Central memory CD4-positive, alpha-beta T cell (primary cell): Measurements from ENCODE around the gene IREB2.
"Not testable (repeated sequence)": the region's sequence is repeated elsewhere in the genome, so short reads cannot be mapped to it uniquely, and the experiment has no call there.

Experiments used
- DNase-seq: peaks from one replicate; pipeline ENCODE4 v3.0.0; 2022

Gene IREB2

DNA sequence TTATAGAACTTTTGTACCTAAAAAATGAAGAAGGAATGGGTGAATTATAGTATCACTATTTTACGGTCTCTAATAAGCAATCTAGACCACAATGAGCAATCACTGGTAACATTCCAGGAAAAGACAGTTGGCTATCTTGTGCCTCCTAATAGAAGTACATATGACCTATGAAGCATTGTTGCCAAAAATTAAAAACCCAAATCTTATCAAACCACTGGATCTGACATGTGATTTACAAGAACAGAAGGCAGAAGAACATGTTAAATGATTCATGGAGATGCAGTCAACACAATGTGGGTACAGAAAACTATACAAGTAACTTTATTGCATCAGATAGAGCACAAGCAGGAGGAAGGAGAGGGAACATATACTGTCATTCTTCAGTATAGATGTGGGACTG lies 54.9 kb downstream of the IREB2 start:
- no peak for DNase-seq

GRCh38 chr15:78501857-78502256 lies 63.8 kb downstream of the IREB2 start:
- no peak for DNase-seq

GRCh38 chr15:78502641-78503040 lies 64.6 kb downstream of the IREB2 start:
- DNase-seq: no peak

- DNase-seq: peak; percentile 66
These were observed 69.2 kb downstream of the IREB2 start, which contains the start of gene HYKK for GRCh38 chr15:78506971-78507830. HYKK (plus strand) TSS chr15:78507577; CDS start chr15:78513089, 5,512 bp downstream.

DNA sequence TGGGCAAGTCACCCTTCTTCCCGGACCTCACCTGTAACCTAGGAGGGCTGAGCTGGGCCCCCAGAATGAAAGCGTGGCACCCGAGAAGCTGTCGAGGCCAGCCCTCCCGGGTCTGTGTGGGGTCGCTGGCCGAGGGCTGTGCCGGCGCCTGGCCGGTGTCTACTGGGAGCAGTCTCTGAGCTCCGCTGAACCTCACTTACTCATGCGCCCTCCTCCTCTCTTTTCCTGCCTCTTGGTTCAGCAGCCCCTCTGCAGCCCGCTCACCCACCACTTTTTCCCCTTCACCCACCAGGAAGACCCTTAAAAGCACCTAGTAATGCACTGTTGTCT lies 69.8 kb downstream of the IREB2 start:
- DNase-seq: no peak

GRCh38 chr15:78508272-78508671 lies 70.3 kb downstream of the IREB2 start:
- no peak for DNase-seq

GRCh38 chr15:78509726-78510312 lies 71.8 kb downstream of the IREB2 start:
- DNase-seq: no peak

DNA sequence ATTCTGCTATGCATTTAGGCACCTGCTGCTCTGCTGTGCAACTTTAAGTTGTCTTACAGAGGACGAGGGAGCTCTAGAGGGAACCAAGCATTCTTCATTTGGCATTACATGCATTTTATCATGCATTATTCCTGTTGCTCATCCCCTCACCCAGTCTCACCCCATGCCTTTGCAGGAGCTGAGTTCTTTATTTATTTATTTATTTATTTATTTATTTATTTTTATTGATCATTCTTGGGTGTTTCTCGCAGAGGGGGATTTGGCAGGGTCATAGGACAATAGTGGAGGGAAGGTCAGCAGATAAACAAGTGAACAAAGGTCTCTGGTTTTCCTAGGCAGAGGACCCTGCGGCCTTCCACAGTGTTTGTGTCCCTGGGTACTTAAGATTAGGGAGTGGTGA lies 82.0 kb downstream of the IREB2 start:
- DNase-seq: not testable (repeated sequence)

DNA sequence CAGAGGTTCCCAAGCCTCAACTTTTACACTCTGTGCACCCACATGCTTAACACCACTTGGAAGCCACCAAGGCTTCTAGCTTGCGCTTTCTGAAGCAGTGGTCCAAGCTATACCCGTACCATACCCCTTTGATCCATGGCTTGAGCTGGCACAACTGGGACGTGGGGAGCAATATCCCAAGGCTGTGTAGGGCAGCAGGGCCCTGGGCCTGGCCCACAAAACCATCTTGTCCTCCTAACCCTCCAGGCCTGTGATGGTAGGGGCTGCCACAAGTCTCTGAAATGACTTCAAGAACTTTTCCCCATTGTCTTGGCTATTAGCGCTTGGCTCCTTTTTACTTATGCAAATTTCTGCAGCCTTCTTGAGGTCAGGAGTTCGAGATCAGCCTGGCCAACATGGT lies 86.2 kb downstream of the IREB2 start:
- DNase-seq: no peak

DNA sequence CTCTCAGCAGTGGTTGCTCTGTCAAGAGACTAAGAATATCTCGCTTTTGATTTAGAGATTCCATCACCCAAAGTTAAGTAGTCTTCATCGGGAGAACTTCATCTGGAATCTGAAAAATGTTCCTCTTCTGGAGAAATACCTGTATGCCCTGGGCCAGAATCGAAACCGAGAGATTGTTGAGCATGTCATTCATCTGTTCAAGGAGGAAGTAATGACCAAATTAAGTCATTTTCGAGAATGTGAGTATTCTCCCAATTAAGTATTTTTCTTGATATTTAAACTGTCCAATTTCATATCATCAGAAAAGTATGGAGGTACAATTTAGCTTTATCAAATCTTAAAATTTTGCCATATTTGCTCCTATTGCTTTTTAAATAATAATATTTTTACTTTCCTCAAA lies 89.3 kb downstream of the IREB2 start:
- no peak for DNase-seq

- no peak for DNase-seq
These were observed 95.3 kb downstream of the IREB2 start for GRCh38 chr15:78533331-78533730.

- DNase-seq: no peak
These were observed 98.1 kb downstream of the IREB2 start for GRCh38 chr15:78536134-78536533.

GRCh38 chr15:78537266-78537905 lies 99.4 kb downstream of the IREB2 start:
- no peak for DNase-seq

DNA sequence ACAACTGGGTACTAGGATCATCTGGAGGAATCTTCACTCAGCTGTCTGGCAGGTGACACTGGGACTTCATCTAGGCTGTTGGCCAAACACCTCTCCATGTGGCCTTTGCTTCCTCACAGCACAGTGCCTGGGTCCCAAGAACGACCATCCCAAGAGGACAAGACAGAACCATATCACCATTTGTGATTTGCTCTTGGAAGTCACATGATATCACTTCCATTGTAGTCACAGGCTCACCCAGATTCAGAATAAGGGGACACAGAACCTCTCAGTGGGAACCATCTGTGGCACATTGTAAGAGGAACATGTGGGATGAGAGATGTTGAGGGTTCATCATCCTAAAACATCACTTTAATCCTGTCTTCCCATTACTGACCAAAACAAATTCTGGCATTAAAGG lies 100.3 kb downstream of the IREB2 start:
- DNase-seq: no peak

- DNase-seq: not testable (repeated sequence)
These were observed 101.6 kb downstream of the IREB2 start for GRCh38 chr15:78539464-78540140.

DNA sequence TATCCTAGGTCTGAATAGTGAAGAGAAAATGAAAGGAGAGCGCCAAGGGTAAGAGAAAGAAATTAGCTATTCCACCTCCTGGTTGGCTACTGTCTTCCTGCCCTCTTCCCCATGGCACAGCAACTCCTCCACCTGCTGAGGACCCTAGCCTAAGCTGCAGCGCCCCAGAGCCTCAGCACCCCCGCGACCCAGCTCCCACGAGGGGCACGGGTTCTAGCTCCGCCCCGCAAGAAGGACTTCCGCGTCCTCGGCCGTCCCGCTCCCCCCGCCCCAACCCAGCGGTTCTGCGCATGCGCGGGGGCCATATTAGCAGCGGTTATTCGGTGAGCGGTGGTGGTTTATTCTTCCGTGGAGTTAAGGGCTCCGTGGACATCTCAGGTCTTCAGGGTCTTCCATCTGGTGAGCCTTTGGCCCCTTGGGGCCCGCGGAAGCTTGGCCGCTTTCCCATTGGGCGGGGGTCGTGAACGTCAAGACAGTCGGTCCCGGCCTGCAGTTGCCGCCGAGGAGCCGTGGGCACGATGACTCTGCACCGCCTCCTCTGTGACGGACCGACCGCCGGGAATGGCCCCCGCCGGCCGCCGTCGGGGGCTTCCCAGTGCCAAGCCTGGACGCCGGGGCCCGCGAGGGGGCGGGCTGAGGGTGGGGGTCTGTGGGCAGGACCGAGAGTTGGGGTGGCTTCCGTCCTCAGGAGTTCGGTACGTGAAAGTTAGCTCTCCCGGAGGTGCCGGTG lies 102.3 kb downstream of the IREB2 start, which contains the start of gene PSMA4:
TSS of gene PSMA4 (plus strand) at position 304 of the 730 bp plus-strand sequence. CDS start 1,484 bp downstream, outside the sequence.
- peak; percentile 92 for DNase-seq

DNA sequence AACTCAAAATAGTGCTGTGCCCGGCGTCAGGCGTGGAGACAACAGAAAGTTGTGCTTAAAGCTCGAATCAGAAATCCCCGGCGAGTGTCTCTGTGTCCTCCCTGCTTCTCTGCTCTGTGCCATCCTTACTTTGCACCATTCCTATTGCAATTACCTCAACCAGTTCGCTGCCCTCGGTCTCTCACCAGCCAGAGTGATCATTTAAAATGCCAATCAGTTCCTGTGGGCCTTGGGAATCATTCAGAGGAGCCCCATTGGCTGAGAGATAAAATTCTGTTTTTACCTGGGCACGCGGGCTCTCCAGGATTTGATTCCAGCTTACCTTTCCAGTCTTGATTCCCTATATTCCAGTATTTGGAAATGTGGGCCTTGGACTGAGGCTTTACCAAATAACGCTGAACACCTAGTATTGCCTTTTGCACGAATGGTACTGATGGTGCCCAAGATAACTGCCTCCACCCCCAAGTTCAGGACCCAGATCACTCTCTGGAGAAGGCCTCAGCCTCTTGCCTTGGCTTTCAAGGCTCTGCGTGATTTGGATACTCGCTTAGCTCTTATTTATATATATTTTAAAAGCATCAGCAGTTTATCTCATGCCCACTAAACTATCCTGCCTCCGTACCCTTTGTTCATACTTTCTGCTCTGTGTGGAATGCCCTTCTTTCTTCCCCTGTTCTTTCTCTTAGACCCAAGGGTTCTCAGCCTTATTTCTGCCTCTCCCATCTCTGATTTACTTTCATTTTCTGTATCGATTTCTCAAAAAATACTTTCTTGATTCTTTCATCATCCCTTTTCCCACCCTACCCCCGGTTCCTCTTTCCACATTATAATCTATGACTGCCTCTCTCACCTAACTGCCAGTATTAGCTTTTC lies 103.1 kb downstream of the IREB2 start:
- DNase-seq: peak; percentile 3

DNA sequence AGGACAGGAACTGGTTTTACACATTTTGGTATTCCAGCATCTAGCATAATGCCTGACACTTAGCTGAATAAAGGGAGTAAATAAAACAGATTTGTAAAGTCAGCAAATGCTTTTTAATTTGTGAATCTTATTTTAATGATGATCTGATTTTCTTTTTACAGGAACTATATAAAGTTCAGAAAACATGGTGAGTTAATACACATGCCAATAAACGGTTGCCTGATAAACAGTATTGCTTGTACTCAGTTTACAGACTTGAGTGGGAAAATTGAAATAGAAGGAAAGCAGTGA lies 103.7 kb downstream of the IREB2 start:
- no peak for DNase-seq

- no peak for DNase-seq
These were observed 104.6 kb downstream of the IREB2 start for GRCh38 chr15:78542647-78543046.

GRCh38 chr15:78550194-78550593 lies 112.2 kb downstream of the IREB2 start:
- DNase-seq: no peak

GRCh38 chr15:78550815-78551214 lies 112.8 kb downstream of the IREB2 start:
- DNase-seq: no peak
